Mucosa of descending colon (tissue), 3 donors: ENCODE results near the gene RTN3. TPM values are rescaled to one million over a fixed set of nuclear protein-coding genes. Genes with fewer than 3 reads are reported as not detected.

Experiments used
- ATAC-seq: fragments of 200-7000 bp; cut with Tn5 transposase; one replicate; pipeline ENCODE4 v1.9.1; 2020; ENCODE audit warnings: mild to moderate bottlenecking, moderate library complexity
- DNase-seq, 3 donors: peaks; one replicate each; pipeline ENCODE4 v3.0.0-alpha.2; 2020
- H3K36me3 ChIP-seq: fragments of 200-600 bp; one replicate; pipeline ENCODE4 v1.8.0; 2021; ENCODE audit warnings: low read depth, mild to moderate bottlenecking
- H3K4me1 ChIP-seq: fragments of 200-600 bp; one replicate; pipeline ENCODE4 v1.8.0; 2021; ENCODE audit warnings: low read depth, mild to moderate bottlenecking
- H3K4me3 ChIP-seq: fragments of 200-600 bp; one replicate; pipeline ENCODE4 v1.8.0; 2021; ENCODE audit warnings: mild to moderate bottlenecking
- H3K9me3 ChIP-seq: fragments of 200-600 bp; one replicate; pipeline ENCODE4 v1.8.0; 2021; ENCODE audit warnings: mild to moderate bottlenecking
- intact Hi-C, 2 donors: fragments of 100-400 bp; cut with DNase I in 1 of 2; cut with micrococcal nuclease in 1 of 2; formaldehyde crosslinking; loops; one replicate each; pipeline versions ENCODE4 v1.11.0 to v1.11.1; 2022; cut with DNase I, micrococcal nuclease
- total RNA-seq, 3 donors: library from RNA; stranded (reverse); fragmentation: NEBNext Ultra II Directional in 2 of 3; extraction: Animal tissue kit (Norgen Biotek cat#: 25700) in 2 of 3; gene quantifications; one replicate each; pipeline versions ENCODE4 v1.2.1 to v1.2.4, GENCODE V29; 2021 to 2023
- TF ChIP-seq, protein P1 (sequence below): fragments of 200-600 bp; IDR thresholded peaks from one replicate; pipeline ENCODE4 v1.8.0; 2022; ENCODE audit warnings: antibody characterized with exemption, mild to moderate bottlenecking
- donor health status: DM: no; HTN: no; CAD: no; lungs with moderate emphysema.
- donor health status: DM: no; HTN: no; CAD: no.
- donor health status: DM: no; HTN: yes; CAD: no.

Gene RTN3
- total RNA-seq, 3 donors from 2014 or later = 111 to 129 (median 115) TPM

DNA sequence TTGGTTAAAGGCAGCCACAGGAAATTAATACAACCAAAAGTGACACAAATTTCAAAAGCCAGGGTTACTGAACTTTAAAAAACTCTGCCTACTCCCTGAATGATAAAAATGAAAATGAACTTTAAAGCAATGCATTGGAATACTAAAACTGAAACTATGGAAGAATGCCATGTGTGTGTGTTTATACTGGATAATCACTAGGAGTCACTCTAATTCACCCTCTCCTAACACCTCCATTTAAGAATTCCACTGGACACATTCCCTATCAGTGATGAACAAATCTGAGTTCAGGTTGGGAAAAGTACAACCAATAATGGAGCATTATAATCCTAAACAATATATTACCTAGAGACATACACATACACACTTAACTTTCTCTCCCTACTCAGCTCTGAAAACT is 39.6 kb upstream of the RTN3 start:
- no peak for ATAC-seq

DNA sequence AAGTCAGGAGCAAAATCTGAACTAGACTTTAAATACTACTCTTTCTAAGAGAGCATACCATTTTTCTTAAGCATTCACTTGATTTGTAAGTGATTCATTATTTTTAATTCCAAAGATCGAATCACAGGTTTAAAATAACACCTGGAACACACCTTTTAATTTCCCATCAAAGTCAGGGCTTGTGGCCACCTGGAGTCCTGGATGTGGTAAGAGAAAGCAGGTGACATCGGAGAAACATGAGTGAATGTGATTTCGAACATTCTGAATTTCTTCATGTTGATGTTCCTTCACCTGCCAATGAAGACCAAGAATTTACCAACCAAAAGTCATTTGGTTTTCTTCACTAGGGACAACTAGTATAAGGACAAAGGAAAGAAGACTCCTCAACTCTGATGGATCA is 38.1 kb upstream of the RTN3 start:
- intact Hi-C loops = no loop called here
- ATAC-seq (no peak), DNase-seq (no peak)
- H3K4me1 ChIP-seq = no peaks in the 10 kb centered on the region
- no peaks in the 10 kb centered on the region for H3K9me3 ChIP-seq
- no peaks in the 10 kb centered on the region for H3K36me3 ChIP-seq
- H3K4me3 ChIP-seq = no peak overlapping the region
- TF ChIP-seq, protein P1, sequence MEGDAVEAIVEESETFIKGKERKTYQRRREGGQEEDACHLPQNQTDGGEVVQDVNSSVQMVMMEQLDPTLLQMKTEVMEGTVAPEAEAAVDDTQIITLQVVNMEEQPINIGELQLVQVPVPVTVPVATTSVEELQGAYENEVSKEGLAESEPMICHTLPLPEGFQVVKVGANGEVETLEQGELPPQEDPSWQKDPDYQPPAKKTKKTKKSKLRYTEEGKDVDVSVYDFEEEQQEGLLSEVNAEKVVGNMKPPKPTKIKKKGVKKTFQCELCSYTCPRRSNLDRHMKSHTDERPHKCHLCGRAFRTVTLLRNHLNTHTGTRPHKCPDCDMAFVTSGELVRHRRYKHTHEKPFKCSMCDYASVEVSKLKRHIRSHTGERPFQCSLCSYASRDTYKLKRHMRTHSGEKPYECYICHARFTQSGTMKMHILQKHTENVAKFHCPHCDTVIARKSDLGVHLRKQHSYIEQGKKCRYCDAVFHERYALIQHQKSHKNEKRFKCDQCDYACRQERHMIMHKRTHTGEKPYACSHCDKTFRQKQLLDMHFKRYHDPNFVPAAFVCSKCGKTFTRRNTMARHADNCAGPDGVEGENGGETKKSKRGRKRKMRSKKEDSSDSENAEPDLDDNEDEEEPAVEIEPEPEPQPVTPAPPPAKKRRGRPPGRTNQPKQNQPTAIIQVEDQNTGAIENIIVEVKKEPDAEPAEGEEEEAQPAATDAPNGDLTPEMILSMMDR = no peak

More for the DNA sequence above, 39.6 kb upstream of the RTN3 start:
- H3K4me3 ChIP-seq = no peak overlapping the region
- no peaks in the 10 kb centered on the region for H3K9me3 ChIP-seq
- no peaks in the 10 kb centered on the region for H3K36me3 ChIP-seq
- DNase-seq = no peak
- TF ChIP-seq, protein P1 = no peak
- intact Hi-C loops = no loop called here
- H3K4me1 ChIP-seq = no peaks in the 10 kb centered on the region

DNA sequence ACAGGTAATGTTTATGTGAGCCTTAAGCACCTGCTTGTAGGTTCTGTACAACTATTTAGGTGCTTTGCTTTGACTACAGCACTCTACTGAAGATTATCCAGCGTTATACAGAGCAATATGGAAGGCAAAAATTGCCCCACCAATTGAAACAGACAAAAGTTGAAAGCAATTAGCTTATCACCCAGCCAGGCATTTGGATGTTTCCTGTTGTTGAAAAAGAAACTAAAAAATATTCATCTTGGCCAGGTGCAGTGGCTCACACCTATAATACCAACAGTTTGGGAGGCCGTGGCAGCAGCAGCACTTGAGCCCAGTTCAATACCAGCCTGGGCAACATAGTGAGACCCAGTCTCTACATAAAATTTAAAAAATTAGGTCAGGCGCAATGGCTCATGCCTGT is 28.6 kb upstream of the RTN3 start:
- Histone ChIP-seq H3K36me3 (no peaks in the 10 kb centered on the region), H3K4me3 (no peak overlapping the region), H3K4me1 (no peaks in the 10 kb centered on the region), H3K9me3 (no peaks in the 10 kb centered on the region)
- intact Hi-C loops = no loop called here
- TF ChIP-seq, protein P1 = no peak
- DNase-seq (no peak), ATAC-seq (no peak)

DNA sequence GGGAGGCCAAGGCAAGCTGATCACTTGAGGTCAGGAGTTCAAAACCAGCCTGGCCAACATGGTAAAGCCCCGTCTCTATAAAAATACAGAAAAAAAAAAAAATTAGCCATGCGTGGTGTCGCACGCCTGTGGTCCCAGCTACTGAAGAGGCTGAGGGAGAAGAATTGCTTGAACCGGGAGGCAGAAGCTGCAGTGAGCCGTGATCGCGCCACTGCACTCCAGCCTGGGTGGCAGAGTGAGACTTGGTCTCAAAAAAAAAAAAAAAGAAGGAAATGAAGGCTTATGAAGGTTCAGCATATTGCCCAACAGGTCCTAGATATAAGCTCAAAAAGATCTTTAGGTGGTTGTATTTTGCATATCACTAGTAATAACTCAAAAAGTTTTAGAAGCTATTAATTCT is 20.3 kb upstream of the RTN3 start:
- no peaks in the 10 kb centered on the region for H3K4me1 ChIP-seq
- no peaks in the 10 kb centered on the region for H3K36me3 ChIP-seq
- H3K9me3 ChIP-seq = no peaks in the 10 kb centered on the region
- H3K4me3 ChIP-seq = no peak overlapping the region
- intact Hi-C loops = no loop called here
- TF ChIP-seq, protein P1 = no peak
- DNase-seq (no peak), ATAC-seq (no peak)

DNA sequence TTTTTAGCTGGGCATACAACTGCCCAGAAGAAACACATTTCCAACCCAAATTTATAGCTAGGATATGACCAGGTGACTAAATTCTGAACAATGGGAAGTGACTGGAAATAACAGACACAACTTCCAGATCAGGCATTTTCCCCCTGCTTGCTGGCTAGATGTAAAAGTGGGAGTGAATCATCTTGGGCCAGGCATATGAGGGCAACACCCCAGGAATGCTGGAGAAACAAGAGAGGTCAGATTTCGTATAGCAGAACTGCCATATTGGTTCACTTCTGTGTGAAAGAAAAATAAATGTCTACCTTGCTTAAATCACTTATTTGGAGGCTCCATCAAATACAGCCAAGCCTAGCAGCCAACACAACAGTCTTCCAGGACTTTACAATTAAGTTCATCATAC is 17.5 kb upstream of the RTN3 start:
- intact Hi-C loops = no loop called here
- TF ChIP-seq, protein P1 = no peak

DNA sequence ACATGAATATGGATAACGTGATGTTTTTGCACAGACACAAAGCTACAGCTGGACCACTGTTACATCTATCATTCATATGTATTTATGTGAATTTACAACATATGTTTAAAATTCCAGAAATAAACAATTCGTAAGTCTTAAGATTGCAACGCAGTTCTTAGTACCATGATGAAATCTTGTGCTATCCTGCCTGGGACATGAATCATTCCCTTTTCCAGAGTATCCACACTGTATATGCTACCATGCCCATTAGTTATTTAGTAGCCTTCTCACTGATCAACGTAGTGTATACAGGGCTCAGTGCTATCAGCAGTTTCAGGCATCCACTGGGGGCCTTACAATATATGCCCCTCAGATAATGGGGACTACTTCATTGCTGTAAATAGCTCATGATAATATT is 14.4 kb upstream of the RTN3 start:
- Histone ChIP-seq H3K4me1 (peaks cover 31% of the 10 kb centered on the region), H3K9me3 (no peaks in the 10 kb centered on the region), H3K36me3 (no peaks in the 10 kb centered on the region), H3K4me3 (no peak overlapping the region)
- intact Hi-C loops = no loop called here
- ATAC-seq = no peak
- no peak for DNase-seq
- TF ChIP-seq, protein P1 = no peak

More for the DNA sequence above, 17.5 kb upstream of the RTN3 start:
- H3K4me1 ChIP-seq = peaks cover 19% of the 10 kb centered on the region
- no peaks in the 10 kb centered on the region for H3K36me3 ChIP-seq
- ATAC-seq (no peak), DNase-seq (no peak)
- H3K9me3 ChIP-seq = no peaks in the 10 kb centered on the region
- no peak overlapping the region for H3K4me3 ChIP-seq
